Sigmoid colon (tissue), 7 donors: ENCODE data around the gene CCDC92B. TPM values are rescaled to one million over a fixed set of nuclear protein-coding genes. Genes with fewer than 3 reads are reported as not detected.

ENCODE experiments used
- DNase-seq: peaks from one replicate; pipeline ENCODE4 v3.0.0-alpha.2; 2019
- H3K27ac ChIP-seq, 4 donors: fragments of 200-600 bp; sonication (generic); one replicate each; pipeline ENCODE4 v1.5.1; 2016 to 2019; ENCODE audit warnings: mild to moderate bottlenecking in 1 of 4
- H3K27me3 ChIP-seq, 3 donors: fragments of 200-600 bp; sonication (generic); one replicate each; pipeline ENCODE4 v1.5.1; 2019; ENCODE audit warnings: mild to moderate bottlenecking in 1 of 3
- H3K36me3 ChIP-seq, 4 donors: fragments of 200-600 bp; sonication (generic); one replicate each; pipeline ENCODE4 v1.5.1; 2016 to 2019
- H3K4me1 ChIP-seq, 4 donors: fragments of 200-600 bp; sonication (generic); one replicate each; pipeline ENCODE4 v1.5.1; 2017 to 2019
- H3K4me3 ChIP-seq, 4 donors: fragments of 200-600 bp; sonication (generic); one replicate each; pipeline ENCODE4 v1.5.1; 2017 to 2019; ENCODE audit warnings: mild to moderate bottlenecking in 2 of 4, moderate library complexity in 1 of 4
- H3K9me3 ChIP-seq, 4 donors: fragments of 200-600 bp in 3 of 4; sonication (generic) in 3 of 4; one replicate each; pipeline versions ENCODE4 v1.5.1 to v1.6.1; 2013 to 2019
- EP300 ChIP-seq, 4 donors: sonication (generic); formaldehyde crosslinking; IDR thresholded peaks; one replicate each; pipeline ENCODE4 v1.6.1; 2017; ENCODE audit warnings: antibody characterized with exemption in 4 of 4
- POLR2A ChIP-seq, 2 donors: fragments of 450-650 bp; IDR thresholded peaks; one replicate each; pipeline ENCODE4 v1.6.1; 2016; ENCODE audit warnings: antibody characterized with exemption in 2 of 2, mild to moderate bottlenecking in 2 of 2, moderate library complexity in 2 of 2
- POLR2AphosphoS5 ChIP-seq, 4 donors: sonication (generic); formaldehyde crosslinking; IDR thresholded peaks; one replicate each; pipeline ENCODE4 v1.6.1; 2017; ENCODE audit warnings: antibody characterized with exemption in 4 of 4
- WGBS, 2 donors: extraction: QIAGEN DNeasy Blood & Tissue Kit; methylation state at CpG; one replicate each; pipeline ENCODE4 v1.1.7; 2013; 5-methylcytosine and 5-hydroxymethylcytosine counted together
- intact Hi-C: fragments of 100-400 bp; cut with DNase I; formaldehyde crosslinking; loops from one replicate; pipeline ENCODE4 v1.15.1; 2023
- polyA plus RNA-seq, 3 donors: library from polyadenylated mRNA; stranded (reverse); fragments of 200-250 nt; gene quantifications; one replicate each; pipeline ENCODE4 v1.2.3, GENCODE V29; 2013
- total RNA-seq, 4 donors: library from RNA; depleted of rRNA; stranded (reverse); fragments of >200 nt; gene quantifications; one replicate each; pipeline ENCODE4 v1.1.0, GENCODE V29; 2016
- TF ChIP-seq, protein P1 (sequence below), 4 experiments: fragments of 450-650 bp in 3 of 4; fragments of 200-600 bp in 1 of 4; IDR thresholded peaks; one replicate each; pipeline ENCODE4 v1.5.1; 2016 to 2019; ENCODE audit warnings: antibody characterized with exemption in 4 of 4, mild to moderate bottlenecking in 3 of 4, moderate library complexity in 2 of 4
- donor health status: healthy with polysubstance abuse.
- donor health status: Bipolar disorder and iron deficiency.
- donor health status: healthy.

CCDC92B gene
- total and polyA plus RNA-seq, 7 donors: under 0.01 to 0.77 (median 0.18) TPM; not detected in 3

DNA sequence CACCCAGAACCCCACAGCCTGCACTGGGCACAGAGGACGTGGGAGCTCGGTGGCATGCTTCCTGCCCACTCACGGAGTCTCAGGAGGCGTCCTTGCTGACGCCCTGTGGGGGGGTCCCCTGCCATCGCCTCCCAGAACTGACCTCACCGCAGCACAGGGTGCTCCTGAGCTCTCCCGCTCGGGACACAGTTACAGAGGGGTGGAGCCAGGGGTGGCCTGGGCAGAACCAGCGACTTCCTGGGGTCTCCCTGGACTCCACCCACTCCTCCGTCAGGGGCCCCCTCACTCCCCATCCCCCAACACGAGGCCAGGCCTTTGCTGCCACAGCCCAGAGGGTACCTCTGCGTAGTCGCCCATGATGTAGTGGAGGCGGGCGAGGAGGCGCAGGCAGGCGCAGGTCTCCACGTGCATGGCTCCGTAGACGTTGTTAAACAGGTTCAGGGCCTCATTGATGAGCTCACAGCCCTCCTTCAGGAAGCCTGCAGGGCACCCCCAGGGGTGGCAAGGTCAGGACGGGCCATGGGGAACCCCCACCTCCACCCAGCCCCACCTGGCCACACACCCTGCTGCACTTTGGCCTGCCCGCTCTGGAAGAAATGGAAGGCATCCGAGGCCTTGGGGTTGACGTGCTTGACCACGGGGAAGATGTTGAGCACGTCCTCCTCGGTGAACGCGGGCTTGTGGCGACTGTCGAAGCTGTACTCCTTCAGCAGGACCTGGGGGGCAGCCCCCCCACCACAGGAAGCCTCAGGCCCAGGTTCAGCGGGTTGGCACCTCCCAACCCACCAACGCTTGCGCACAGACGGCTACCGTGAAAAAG is 55.7 kb downstream of the CCDC92B start:
- H3K4me1 ChIP-seq: peaks cover 0 to 11% (median 9%) of the 10 kb centered on the region in 4 donors
- peak; percentile 60 for DNase-seq
- peaks cover 51 to 95% (median 71%) of the 10 kb centered on the region in 4 donors for H3K36me3 ChIP-seq
- TF ChIP-seq POLR2A (IDR thresholded peaks at IDR 0.05) (no peak), EP300 (IDR thresholded peaks at IDR 0.05) (no peak), POLR2AphosphoS5 (IDR thresholded peaks at IDR 0.05) (no peak)
- TF ChIP-seq, protein P1, sequence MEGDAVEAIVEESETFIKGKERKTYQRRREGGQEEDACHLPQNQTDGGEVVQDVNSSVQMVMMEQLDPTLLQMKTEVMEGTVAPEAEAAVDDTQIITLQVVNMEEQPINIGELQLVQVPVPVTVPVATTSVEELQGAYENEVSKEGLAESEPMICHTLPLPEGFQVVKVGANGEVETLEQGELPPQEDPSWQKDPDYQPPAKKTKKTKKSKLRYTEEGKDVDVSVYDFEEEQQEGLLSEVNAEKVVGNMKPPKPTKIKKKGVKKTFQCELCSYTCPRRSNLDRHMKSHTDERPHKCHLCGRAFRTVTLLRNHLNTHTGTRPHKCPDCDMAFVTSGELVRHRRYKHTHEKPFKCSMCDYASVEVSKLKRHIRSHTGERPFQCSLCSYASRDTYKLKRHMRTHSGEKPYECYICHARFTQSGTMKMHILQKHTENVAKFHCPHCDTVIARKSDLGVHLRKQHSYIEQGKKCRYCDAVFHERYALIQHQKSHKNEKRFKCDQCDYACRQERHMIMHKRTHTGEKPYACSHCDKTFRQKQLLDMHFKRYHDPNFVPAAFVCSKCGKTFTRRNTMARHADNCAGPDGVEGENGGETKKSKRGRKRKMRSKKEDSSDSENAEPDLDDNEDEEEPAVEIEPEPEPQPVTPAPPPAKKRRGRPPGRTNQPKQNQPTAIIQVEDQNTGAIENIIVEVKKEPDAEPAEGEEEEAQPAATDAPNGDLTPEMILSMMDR (IDR thresholded peaks at IDR 0.05): no peak
- no peak overlapping the region for H3K4me3 ChIP-seq
- intact Hi-C loops: no loop called here
- no peak overlapping the region for H3K27ac ChIP-seq
- WGBS, 2 donors: 84 to 89% methylated on average over 37 of the region's 37 CpGs
- no peaks in the 10 kb centered on the region for H3K27me3 ChIP-seq
- H3K9me3 ChIP-seq: no peaks in the 10 kb centered on the region

DNA sequence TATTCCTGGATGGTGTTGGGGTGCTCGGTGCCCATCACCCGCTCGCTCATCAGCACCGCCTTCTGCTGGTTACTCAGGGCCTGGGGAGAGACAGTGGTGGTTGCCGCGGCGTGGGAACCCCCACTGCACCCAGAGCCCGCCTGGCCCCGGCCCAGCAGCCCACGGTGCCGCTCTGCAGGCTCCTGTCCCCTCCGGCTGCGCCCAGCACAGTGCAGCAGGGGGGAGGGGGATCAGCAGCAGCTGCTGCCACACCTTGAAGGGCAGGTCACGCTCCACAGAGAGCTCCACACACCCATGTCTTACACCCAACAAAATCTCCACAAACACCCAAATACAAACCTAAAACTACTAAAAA is 56.7 kb downstream of the CCDC92B start:
- Histone ChIP-seq H3K9me3 (no peaks in the 10 kb centered on the region), H3K36me3 (peaks cover 51 to 85% (median 61%) of the 10 kb centered on the region in 4 donors)
- intact Hi-C loops: no loop called here

DNA sequence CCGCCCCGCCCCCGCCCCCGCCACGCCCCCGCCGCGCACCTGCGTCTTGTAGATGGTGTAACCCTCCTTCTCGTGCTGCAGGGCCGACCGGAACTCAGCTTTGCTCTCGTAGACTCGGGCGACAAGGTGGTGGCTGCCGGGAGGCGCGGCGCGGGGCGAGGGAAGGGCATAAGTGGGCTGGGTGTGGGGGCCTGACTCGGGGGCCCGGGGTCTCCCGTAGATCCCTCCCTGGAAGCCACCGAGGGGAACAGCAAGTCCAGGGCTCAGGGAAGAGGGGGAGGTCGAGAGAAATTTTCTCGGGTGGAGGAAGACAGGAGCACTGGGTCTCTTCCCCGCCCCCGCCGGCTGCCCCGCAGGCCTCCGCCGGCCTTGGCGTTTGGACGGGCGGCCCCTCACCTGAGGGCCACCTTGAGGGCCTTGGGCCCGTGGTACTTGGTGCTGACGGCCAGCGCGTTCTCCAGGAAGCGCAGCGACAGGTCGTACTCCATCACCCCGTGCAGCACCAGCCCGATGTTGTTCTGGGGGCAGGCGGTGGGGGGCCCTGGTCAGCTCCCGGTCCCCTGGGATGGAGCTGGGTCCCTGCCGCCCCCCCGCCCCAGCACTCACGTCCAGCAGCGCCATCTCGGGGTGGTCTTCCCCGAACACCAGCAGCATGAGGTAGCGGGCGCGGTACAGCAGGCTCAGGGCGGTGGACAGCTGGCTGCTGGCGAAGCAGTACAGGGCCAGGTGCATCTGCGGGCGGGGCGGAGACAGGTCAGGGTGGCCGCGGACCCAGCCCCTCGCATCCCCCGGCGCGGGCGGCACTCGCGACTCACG is 57.3 kb downstream of the CCDC92B start:
- Histone ChIP-seq H3K4me3 (no peak overlapping the region), H3K4me1 (peaks cover 0 to 27% (median 25%) of the 10 kb centered on the region in 4 donors), H3K27me3 (no peaks in the 10 kb centered on the region), H3K36me3 (peaks cover 51 to 79% (median 55%) of the 10 kb centered on the region in 4 donors), H3K27ac (no peak overlapping the region), H3K9me3 (no peaks in the 10 kb centered on the region)
- 89 to 90% methylated on average over 71 of the region's 71 CpGs for WGBS, 2 donors
- intact Hi-C loops: no loop called here
- DNase-seq: peak; percentile 64
- no peak for TF ChIP-seq EP300 (IDR thresholded peaks at IDR 0.05)
- TF ChIP-seq, protein P1 (IDR thresholded peaks at IDR 0.05): no peak
- TF ChIP-seq POLR2AphosphoS5 (IDR thresholded peaks at IDR 0.05): no peak
- no peak for TF ChIP-seq POLR2A (IDR thresholded peaks at IDR 0.05)

More for the DNA sequence above, 56.7 kb downstream of the CCDC92B start:
- H3K4me3 ChIP-seq: no peak overlapping the region
- whole genome bisulfite sequencing, 2 donors: 93 to 94% methylated on average over 14 of the region's 14 CpGs
- H3K4me1 ChIP-seq: peaks cover 0 to 21% (median 19%) of the 10 kb centered on the region in 4 donors
- no peaks in the 10 kb centered on the region for H3K27me3 ChIP-seq
- no peak for DNase-seq
- TF ChIP-seq POLR2AphosphoS5 (IDR thresholded peaks at IDR 0.05) (no peak), EP300 (IDR thresholded peaks at IDR 0.05) (no peak), POLR2A (IDR thresholded peaks at IDR 0.05) (no peak)
- TF ChIP-seq, protein P1 (IDR thresholded peaks at IDR 0.05): no peak
- no peak overlapping the region for H3K27ac ChIP-seq

DNA sequence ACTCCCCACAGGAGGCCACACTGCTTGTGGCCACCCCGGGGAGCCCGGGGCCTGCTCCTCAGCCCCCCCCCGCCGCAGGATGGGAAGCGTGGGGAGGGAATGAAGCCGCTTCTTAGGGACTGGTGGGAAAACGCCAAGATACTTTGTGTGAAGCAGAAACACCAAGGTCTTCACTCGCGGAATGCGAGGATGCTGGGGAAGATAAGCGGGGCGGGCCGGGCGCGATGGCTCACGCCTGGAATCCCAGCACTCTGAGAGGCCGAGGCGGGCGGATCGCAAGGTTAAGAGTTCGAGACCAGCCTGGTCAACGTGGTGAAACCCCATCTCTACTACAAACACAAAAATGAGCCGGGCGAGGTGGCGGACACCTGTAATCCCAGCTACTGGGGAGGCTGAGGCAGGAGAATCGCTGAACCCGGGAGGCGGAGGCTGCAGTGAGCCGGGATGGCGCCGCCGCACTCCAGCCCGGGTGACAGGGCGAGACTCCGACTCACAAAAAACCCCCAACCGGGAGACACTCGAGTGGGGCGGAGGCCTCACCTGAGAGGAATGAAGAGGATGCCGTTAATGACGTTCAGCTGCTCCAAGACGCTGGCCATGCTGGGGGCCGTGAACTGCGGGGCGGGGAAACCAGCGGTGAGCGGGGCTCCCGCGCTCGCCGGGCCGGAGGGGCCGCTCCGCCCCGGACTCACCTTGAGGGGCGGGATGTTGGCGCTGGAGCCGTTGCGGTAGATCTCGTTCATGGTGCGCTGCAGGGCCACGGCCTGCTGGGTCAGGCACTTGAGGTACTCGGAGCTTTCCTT is 58.2 kb downstream of the CCDC92B start:
- no peaks in the 10 kb centered on the region for H3K9me3 ChIP-seq
- H3K4me3 ChIP-seq: no peak overlapping the region
- intact Hi-C loops: no loop called here
- no peaks in the 10 kb centered on the region for H3K27me3 ChIP-seq
- WGBS, 2 donors: 93 to 95% methylated on average over 62 of the region's 62 CpGs
- no peak overlapping the region for H3K27ac ChIP-seq
- peaks cover 0 to 36% (median 34%) of the 10 kb centered on the region in 4 donors for H3K4me1 ChIP-seq
- TF ChIP-seq, protein P1 (IDR thresholded peaks at IDR 0.05): no peak
- DNase-seq: no peak
- peaks cover 44 to 70% (median 47%) of the 10 kb centered on the region in 4 donors for H3K36me3 ChIP-seq
